Keratinocyte (primary cell): ENCODE data around the gene MTNR1B. TPM values are rescaled to one million over a fixed set of nuclear protein-coding genes. Genes with fewer than 3 reads are reported as not detected.

ENCODE experiments used
- DNase-seq: peaks from one replicate; pipeline ENCODE4 v3.0.0-alpha.2; 2011; ENCODE audit warnings: low read depth, missing footprints, low spot score
- FAIRE-seq: peaks from 2 replicates; lab custom pipeline; 2011; peaks lifted over from hg19 to GRCh38; lab: Jason Lieb, UNC
- H2AFZ ChIP-seq: 2 replicates; pipeline ENCODE4 v1.6.0; 2012; ENCODE audit warnings: low read length, control low read depth, inconsistent platforms; ENCODE audit not compliant: control insufficient read depth
- H3K27ac ChIP-seq: 2 replicates; pipeline ENCODE4 v1.5.1; 2011; ENCODE audit warnings: low read length; ENCODE audit not compliant: control insufficient read depth, insufficient read depth
- H3K27me3 ChIP-seq: 3 replicates; pipeline ENCODE4 v1.6.0; 2011; ENCODE audit warnings: low read length; ENCODE audit not compliant: control insufficient read depth, insufficient read depth; ENCODE audit errors: extremely low read depth
- H3K36me3 ChIP-seq, 2 experiments: 2 replicates in 1 of 2; 3 replicates in 1 of 2; pipeline ENCODE4 v1.5.1; 2011; ENCODE audit warnings: low read length in 2 of 2, mild to moderate bottlenecking in 1 of 2; ENCODE audit not compliant: control insufficient read depth in 2 of 2, insufficient read depth in 2 of 2; ENCODE audit errors: extremely low read depth in 1 of 2
- H3K4me1 ChIP-seq: 3 replicates; pipeline ENCODE4 v1.5.1; 2011; ENCODE audit warnings: low read length; ENCODE audit not compliant: control insufficient read depth, insufficient read depth; ENCODE audit errors: extremely low read depth
- H3K4me2 ChIP-seq: 3 replicates; pipeline ENCODE4 v1.6.0; 2011; ENCODE audit warnings: low read depth, low read length; ENCODE audit not compliant: control insufficient read depth, insufficient read depth; ENCODE audit errors: extremely low read depth
- H3K4me3 ChIP-seq, 3 experiments: fragments of 200-600 bp in 1 of 3; sonication (generic) in 1 of 3; 2 replicates in 2 of 3; 3 replicates in 1 of 3; pipeline ENCODE4 v1.5.1; 2011 to 2016; ENCODE audit warnings: low read length in 3 of 3, mild to moderate bottlenecking in 3 of 3, control low read depth in 2 of 3, inconsistent platforms in 1 of 3, low read depth in 1 of 3, mixed read lengths in 1 of 3, mixed run types in 1 of 3, moderate library complexity in 1 of 3; ENCODE audit not compliant: control insufficient read depth in 2 of 3, insufficient read depth in 2 of 3; ENCODE audit errors: extremely low read depth in 1 of 3
- H3K79me2 ChIP-seq: 2 replicates; pipeline ENCODE4 v1.6.0; 2012; ENCODE audit warnings: low read length; ENCODE audit not compliant: control insufficient read depth, insufficient read depth
- H3K9ac ChIP-seq: 3 replicates; pipeline ENCODE4 v1.6.0; 2011; ENCODE audit warnings: low read length; ENCODE audit not compliant: control insufficient read depth, insufficient read depth; ENCODE audit errors: extremely low read depth
- H3K9me1 ChIP-seq: 3 replicates; pipeline ENCODE4 v1.6.0; 2011; ENCODE audit warnings: low read length; ENCODE audit not compliant: control insufficient read depth, insufficient read depth; ENCODE audit errors: extremely low read depth
- H3K9me3 ChIP-seq: 2 replicates; pipeline ENCODE4 v1.5.1; 2012; ENCODE audit warnings: low read depth, low read length; ENCODE audit not compliant: control insufficient read depth
- H4K20me1 ChIP-seq: 3 replicates; pipeline ENCODE4 v1.6.0; 2011; ENCODE audit warnings: low read length; ENCODE audit not compliant: control insufficient read depth, insufficient read depth; ENCODE audit errors: extremely low read depth
- EZH2 ChIP-seq: IDR thresholded peaks from one replicate; pipeline ENCODE4 v1.6.1; 2012; ENCODE audit warnings: inconsistent platforms, mild to moderate bottlenecking, low read length, moderate library complexity
- dilution Hi-C: fragments of 300-500 bp; cut with MboI; formaldehyde crosslinking; loops from one replicate; pipeline ENCODE4 v1.7.0; 2020; ENCODE audit warnings: low sequenced_read_pairs; ENCODE audit not compliant: extremely low pct_ligation_motif_present
- polyA plus RNA-seq, 5 experiments: library from polyadenylated mRNA; depleted of rRNA in 3 of 5; stranded (reverse) in 3 of 5; stranded (forward) in 1 of 5; unstranded in 1 of 5; fragments of >200 nt; gene quantifications; 1 replicate in 1 of 5; 2 replicates in 3 of 5; 3 replicates in 1 of 5; pipeline versions ENCODE4 v1.2.1 to v1.2.3, GENCODE V29; 2011 to 2012; ENCODE audit warnings: missing spikeins in 2 of 5, low read depth in 1 of 5, low replicate concordance in 1 of 5
- TF ChIP-seq, protein P1 (sequence below), 3 experiments: IDR thresholded peaks in 1 of 3; conservative IDR thresholded peaks in 1 of 3; optimal IDR thresholded peaks in 1 of 3; 2 replicates in 2 of 3; 3 replicates in 1 of 3; pipeline versions ENCODE3 to v1.5.1; 2011; ENCODE audit warnings: low read length in 3 of 3, mild to moderate bottlenecking in 3 of 3, moderate library complexity in 2 of 3, control low read depth in 1 of 3, inconsistent platforms in 1 of 3; ENCODE audit not compliant: insufficient read depth in 2 of 3; ENCODE audit errors: extremely low read depth in 1 of 3

The MTNR1B gene
- polyA plus RNA-seq, 1 donor (not counting 4 experiments of a cell fraction or from before 2014, with no cell fraction given) = not detected

DNA sequence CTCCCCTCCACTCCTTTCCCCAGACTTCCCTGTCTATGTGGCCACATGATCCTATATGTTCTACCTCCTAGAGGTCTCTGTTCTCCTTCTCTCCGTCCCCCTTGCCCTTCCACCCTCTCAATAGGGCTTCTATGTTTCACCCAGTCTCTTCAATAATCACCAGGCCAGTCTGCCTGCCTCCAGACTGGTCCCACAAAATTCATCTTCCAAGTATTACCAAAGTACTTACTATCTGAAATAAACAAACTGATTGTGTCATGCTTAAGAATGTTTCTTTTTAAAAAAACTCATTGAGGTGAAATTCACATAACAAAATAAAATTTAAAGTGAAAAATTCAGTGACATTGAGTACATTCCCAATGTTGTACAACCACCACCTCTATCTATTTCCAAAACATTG is 44.2 kb downstream of the MTNR1B start:
- FAIRE-seq (no peak), DNase-seq (no peak)
- H3K4me2 ChIP-seq = no peak overlapping the region
- no peak for TF ChIP-seq EZH2
- H3K27ac ChIP-seq = no peak overlapping the region
- no peaks in the 10 kb centered on the region for H3K27me3 ChIP-seq
- H3K9ac ChIP-seq = no peak overlapping the region
- no peaks in the 10 kb centered on the region for H3K9me1 ChIP-seq
- no peak overlapping the region for H2AFZ ChIP-seq
- H4K20me1 ChIP-seq = no peaks in the 10 kb centered on the region
- H3K4me1 ChIP-seq = peaks cover 3% of the 10 kb centered on the region
- H3K9me3 ChIP-seq = no peaks in the 10 kb centered on the region
- no peak overlapping the region for H3K4me3 ChIP-seq
- H3K36me3 ChIP-seq = no peaks in the 10 kb centered on the region
- no peaks in the 10 kb centered on the region for H3K79me2 ChIP-seq
- dilution Hi-C loops = no loop called here

DNA sequence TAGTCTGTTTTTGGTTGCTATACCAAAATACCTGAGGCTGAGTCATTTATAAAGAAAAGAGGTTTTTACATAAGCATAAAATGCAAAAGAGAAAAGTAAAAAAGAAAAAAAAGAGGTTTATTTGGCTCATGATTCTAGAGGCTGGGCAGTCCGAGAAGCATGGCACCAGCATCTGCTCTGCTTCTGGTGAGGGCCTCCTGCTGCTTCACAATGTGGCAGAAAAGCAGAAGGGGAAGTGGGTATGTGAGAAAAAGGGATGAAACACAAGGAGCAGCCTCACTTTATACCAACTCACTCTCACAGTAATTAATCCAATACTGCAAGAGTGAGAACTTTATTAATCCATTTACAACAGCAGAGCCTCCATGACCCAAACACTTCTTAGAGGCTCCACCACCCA is 47.1 kb downstream of the MTNR1B start:
- dilution Hi-C loops = no loop called here
- H2AFZ ChIP-seq = no peak overlapping the region
- no peaks in the 10 kb centered on the region for H3K9me1 ChIP-seq
- H4K20me1 ChIP-seq = no peaks in the 10 kb centered on the region
- H3K79me2 ChIP-seq = no peaks in the 10 kb centered on the region
- TF ChIP-seq, protein P1, sequence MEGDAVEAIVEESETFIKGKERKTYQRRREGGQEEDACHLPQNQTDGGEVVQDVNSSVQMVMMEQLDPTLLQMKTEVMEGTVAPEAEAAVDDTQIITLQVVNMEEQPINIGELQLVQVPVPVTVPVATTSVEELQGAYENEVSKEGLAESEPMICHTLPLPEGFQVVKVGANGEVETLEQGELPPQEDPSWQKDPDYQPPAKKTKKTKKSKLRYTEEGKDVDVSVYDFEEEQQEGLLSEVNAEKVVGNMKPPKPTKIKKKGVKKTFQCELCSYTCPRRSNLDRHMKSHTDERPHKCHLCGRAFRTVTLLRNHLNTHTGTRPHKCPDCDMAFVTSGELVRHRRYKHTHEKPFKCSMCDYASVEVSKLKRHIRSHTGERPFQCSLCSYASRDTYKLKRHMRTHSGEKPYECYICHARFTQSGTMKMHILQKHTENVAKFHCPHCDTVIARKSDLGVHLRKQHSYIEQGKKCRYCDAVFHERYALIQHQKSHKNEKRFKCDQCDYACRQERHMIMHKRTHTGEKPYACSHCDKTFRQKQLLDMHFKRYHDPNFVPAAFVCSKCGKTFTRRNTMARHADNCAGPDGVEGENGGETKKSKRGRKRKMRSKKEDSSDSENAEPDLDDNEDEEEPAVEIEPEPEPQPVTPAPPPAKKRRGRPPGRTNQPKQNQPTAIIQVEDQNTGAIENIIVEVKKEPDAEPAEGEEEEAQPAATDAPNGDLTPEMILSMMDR (optimal IDR thresholded peaks at IDR 0.05 in 1 of 3, IDR thresholded peaks at IDR 0.05 in 1 of 3, conservative IDR thresholded peaks at IDR 0.05 in 1 of 3; ENCODE audit: extremely low read depth in 1 of 3, insufficient read depth in 2 of 3, low read length in 3 of 3) = no peak
- TF ChIP-seq EZH2 = no peak
- no peak for FAIRE-seq
- H3K4me3 ChIP-seq = no peak overlapping the region
- DNase-seq = no peak
- no peaks in the 10 kb centered on the region for H3K27me3 ChIP-seq
- H3K27ac ChIP-seq = no peak overlapping the region
- H3K36me3 ChIP-seq = no peaks in the 10 kb centered on the region
- no peak overlapping the region for H3K9ac ChIP-seq
- peaks cover 24% of the 10 kb centered on the region for H3K4me1 ChIP-seq
- H3K4me2 ChIP-seq = no peak overlapping the region
- H3K9me3 ChIP-seq = no peaks in the 10 kb centered on the region
